ENCODE measurements around the gene VWA2. TPM values are rescaled to one million over a fixed set of nuclear protein-coding genes. Genes with fewer than 3 reads are reported as not detected.
A peak's percentile ranks its signal among the peaks of the same experiment; 100 is the strongest.

VWA2 gene, protein sequence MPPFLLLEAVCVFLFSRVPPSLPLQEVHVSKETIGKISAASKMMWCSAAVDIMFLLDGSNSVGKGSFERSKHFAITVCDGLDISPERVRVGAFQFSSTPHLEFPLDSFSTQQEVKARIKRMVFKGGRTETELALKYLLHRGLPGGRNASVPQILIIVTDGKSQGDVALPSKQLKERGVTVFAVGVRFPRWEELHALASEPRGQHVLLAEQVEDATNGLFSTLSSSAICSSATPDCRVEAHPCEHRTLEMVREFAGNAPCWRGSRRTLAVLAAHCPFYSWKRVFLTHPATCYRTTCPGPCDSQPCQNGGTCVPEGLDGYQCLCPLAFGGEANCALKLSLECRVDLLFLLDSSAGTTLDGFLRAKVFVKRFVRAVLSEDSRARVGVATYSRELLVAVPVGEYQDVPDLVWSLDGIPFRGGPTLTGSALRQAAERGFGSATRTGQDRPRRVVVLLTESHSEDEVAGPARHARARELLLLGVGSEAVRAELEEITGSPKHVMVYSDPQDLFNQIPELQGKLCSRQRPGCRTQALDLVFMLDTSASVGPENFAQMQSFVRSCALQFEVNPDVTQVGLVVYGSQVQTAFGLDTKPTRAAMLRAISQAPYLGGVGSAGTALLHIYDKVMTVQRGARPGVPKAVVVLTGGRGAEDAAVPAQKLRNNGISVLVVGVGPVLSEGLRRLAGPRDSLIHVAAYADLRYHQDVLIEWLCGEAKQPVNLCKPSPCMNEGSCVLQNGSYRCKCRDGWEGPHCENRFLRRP
- not detected for total RNA-seq
- not detected for polyA plus RNA-seq
- long read RNA-seq, donor 1: 0 reads
- long read RNA-seq, donor 2: 0 reads
- long read RNA-seq, donor 3, partial matches to known transcripts: 0 of 1 reads
- long read RNA-seq, donor 3, other reads (novel, unspliced or antisense): 1 of 1 reads
- long read RNA-seq, donor 4: 0 reads

DNA sequence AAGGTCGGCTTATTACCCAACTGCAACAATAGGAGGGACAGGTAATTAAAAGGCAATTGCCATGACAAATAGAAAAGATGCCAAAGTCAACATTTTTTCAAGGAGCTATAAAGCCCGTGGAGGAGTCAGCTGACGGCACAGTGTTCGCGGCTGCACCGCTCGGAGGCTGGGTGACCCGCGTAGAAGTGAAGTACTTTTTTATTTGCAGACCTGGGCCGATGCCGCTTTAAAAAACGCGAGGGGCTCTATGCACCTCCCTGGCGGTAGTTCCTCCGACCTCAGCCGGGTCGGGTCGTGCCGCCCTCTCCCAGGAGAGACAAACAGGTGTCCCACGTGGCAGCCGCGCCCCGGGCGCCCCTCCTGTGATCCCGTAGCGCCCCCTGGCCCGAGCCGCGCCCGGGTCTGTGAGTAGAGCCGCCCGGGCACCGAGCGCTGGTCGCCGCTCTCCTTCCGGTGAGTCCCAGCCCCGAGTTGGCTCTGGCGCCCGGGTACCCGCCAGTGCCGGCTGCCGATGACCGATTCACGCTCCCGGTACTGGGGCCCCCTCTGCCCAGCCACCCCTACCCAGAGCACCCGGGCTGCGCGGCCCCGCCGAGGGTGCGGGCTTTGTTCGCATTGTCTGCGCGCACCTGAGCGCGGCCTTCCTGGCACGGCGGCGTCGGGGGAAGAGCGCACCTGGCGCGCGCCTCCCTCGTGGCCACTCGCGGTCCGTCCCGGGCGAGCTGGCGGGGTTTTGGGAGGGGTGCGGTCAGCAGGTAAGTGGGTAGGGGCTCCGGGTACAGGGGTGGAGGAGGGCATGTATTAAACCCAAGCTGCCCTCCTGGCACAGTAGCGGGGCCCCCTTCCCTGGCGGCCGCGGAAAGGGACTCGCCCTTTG, at the start of gene VWA2:
VWA2 (plus strand) TSS at position 138 of the 877 bp plus-strand sequence. CDS start 9,460 bp downstream, outside the sequence.
- DNase-seq (peak; percentile 22 to 74 (median 64)), ATAC-seq (peak; percentile 58 to 62)
- intact Hi-C loops (cut with DNase I): no loop called here
- Histone ChIP-seq H3K4me3 (ENCODE audit: low read length) (peak within 1 kb of the TSS; percentile 48), H3K9me3 (ENCODE audit: control insufficient read depth, low read length) (no peaks in the 10 kb centered on the region), H3K27ac (ENCODE audit: low read length) (no peak within 1 kb of the TSS), H3K27me3 (ENCODE audit: control insufficient read depth, insufficient read depth) (no peaks in the 10 kb centered on the region), H3K4me1 (ENCODE audit: control insufficient read depth, insufficient read depth, low read length) (no peaks in the 10 kb centered on the region)
- WGBS: 6% methylated on average over 79 of the region's 79 CpGs

DNA sequence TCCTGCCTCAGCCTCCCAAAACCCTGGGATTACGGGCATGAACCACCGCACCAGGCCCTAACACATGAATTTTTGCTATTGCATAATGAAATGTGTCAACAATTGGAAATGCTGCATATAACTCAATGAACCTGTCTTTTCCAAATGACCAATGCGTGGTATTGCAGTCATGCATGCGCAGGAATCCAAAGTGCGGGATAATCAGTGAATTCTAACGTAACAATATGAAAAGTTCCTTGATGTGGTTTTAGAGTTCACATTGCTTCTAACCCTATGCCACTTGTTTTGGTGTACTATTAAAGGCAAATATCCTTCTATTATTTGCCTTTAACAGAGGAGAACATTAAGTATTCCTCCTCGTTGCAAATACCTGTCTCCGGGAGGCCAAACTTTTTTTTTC, 49.4 kb upstream of the VWA2 start:
- WGBS: 93% methylated on average over 8 of the region's 8 CpGs
- Histone ChIP-seq H3K9me3 (ENCODE audit: control insufficient read depth, low read length) (no peaks in the 10 kb centered on the region), H3K4me3 (ENCODE audit: low read length) (no peak overlapping the region), H3K27me3 (ENCODE audit: control insufficient read depth, insufficient read depth) (no peaks in the 10 kb centered on the region), H3K4me1 (ENCODE audit: control insufficient read depth, insufficient read depth, low read length) (no peaks in the 10 kb centered on the region), H3K27ac (ENCODE audit: low read length) (no peak overlapping the region)
- ATAC-seq: no peak
- DNase-seq: no peak
- intact Hi-C loops (cut with DNase I): no loop called here

DNA sequence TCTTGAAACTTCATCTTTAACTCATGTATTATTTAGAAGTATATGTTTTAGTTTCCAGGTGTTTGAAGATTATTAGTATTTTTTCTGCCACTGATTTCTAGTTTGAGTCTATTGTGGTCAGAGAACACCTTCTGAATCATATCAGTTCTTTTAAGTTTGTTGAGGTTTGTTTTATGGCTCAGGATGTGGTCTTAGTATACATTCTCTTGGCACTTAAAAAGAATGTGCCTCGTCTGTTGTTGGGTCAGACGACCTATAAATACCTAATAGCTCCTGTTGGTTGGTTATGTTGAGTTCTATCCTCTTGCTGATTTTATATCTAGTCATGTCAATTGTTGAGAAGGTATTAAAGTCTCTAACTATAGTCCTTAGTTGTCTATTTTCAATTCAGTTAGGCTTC, 44.0 kb upstream of the VWA2 start:
- Histone ChIP-seq H3K4me3 (ENCODE audit: low read length) (no peak overlapping the region), H3K9me3 (ENCODE audit: control insufficient read depth, low read length) (no peaks in the 10 kb centered on the region), H3K27me3 (ENCODE audit: control insufficient read depth, insufficient read depth) (no peaks in the 10 kb centered on the region), H3K27ac (ENCODE audit: low read length) (no peak overlapping the region), H3K4me1 (ENCODE audit: control insufficient read depth, insufficient read depth, low read length) (no peaks in the 10 kb centered on the region)
- ATAC-seq (no peak), DNase-seq (no peak)
- 83% methylated on average over 2 of the region's 2 CpGs for WGBS
- intact Hi-C loops (cut with DNase I): no loop called here

DNA sequence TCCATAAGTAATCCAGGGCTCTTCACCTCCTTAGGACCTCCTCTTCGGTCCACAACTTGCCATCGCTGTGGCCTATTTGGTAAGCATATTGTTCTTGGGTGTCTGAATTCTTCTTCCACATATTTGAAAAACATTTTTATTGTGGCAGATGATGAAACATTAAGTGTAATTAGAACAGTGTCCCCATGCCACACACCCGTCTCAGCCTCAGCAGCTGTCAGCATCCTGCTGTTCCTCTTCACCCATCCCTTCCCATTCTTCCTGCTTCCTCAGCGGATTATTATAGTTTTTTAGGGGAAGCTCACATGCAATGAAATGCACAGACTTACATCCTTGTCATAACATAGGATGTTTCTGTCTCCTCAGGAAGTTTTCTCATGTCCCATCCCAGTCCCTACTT, 39.8 kb upstream of the VWA2 start:
- Histone ChIP-seq H3K4me1 (ENCODE audit: control insufficient read depth, insufficient read depth, low read length) (no peaks in the 10 kb centered on the region), H3K9me3 (ENCODE audit: control insufficient read depth, low read length) (no peaks in the 10 kb centered on the region), H3K27me3 (ENCODE audit: control insufficient read depth, insufficient read depth) (no peaks in the 10 kb centered on the region), H3K27ac (ENCODE audit: low read length) (no peak overlapping the region), H3K4me3 (ENCODE audit: low read length) (no peak overlapping the region)
- DNase-seq (no peak), ATAC-seq (no peak)
- intact Hi-C loops (cut with DNase I): no loop called here
- 82% methylated on average over 4 of the region's 4 CpGs for WGBS

DNA sequence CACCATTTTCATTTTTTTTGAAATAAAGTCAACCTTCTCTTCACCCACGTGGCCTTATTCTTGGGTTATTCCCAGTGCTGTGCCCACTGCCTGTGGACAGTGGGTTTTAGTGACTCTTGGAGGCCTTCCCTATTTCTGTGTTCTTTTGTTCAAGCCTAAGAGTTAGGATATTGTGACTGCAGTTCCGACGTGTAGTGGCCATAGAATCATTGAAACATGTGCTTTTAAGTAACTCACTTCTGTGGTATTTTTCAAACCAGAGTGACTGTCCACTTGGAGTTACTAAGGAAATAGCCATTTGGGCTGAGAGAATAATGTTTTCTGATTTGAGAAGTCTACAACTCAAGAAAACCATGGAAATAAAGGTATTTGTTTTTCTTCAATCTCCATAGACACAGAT, 36.2 kb upstream of the VWA2 start:
- DNase-seq (no peak), ATAC-seq (no peak)
- 74% methylated on average over 3 of the region's 3 CpGs for WGBS
- Histone ChIP-seq H3K27ac (ENCODE audit: low read length) (no peak overlapping the region), H3K4me3 (ENCODE audit: low read length) (no peak overlapping the region), H3K9me3 (ENCODE audit: control insufficient read depth, low read length) (no peaks in the 10 kb centered on the region), H3K4me1 (ENCODE audit: control insufficient read depth, insufficient read depth, low read length) (no peaks in the 10 kb centered on the region), H3K27me3 (ENCODE audit: control insufficient read depth, insufficient read depth) (no peaks in the 10 kb centered on the region)
- intact Hi-C loops (cut with DNase I): no loop called here

DNA sequence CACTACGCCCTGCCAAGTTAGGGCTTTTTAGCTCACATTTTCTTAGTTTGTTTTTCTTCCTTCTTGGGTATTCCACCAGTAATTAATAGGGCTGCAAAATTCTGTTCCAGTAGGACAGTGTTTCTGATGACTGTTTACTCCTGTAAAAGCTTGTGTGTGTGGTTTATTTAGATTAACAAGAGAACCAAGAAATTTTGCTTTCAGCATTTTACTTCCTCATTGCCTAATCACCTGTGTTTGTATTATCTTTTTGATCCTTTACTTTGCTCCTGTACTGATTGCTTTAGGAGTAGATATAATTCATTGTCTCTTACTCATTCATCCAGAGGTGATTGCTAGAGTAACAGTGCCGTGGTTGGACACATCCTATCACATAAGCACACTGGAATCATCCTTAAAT, 32.2 kb upstream of the VWA2 start:
- 67% methylated on average over 2 of the region's 2 CpGs for WGBS
- DNase-seq: no peak
- no peaks in the 10 kb centered on the region for H3K4me1 ChIP-seq (ENCODE audit: control insufficient read depth, insufficient read depth, low read length)
- intact Hi-C loops (cut with DNase I): no loop called here
- H3K4me3 ChIP-seq (ENCODE audit: low read length): no peak overlapping the region
- ATAC-seq: no peak
- no peaks in the 10 kb centered on the region for H3K27me3 ChIP-seq (ENCODE audit: control insufficient read depth, insufficient read depth)
- H3K9me3 ChIP-seq (ENCODE audit: control insufficient read depth, low read length): no peaks in the 10 kb centered on the region
- no peak overlapping the region for H3K27ac ChIP-seq (ENCODE audit: low read length)

DNA sequence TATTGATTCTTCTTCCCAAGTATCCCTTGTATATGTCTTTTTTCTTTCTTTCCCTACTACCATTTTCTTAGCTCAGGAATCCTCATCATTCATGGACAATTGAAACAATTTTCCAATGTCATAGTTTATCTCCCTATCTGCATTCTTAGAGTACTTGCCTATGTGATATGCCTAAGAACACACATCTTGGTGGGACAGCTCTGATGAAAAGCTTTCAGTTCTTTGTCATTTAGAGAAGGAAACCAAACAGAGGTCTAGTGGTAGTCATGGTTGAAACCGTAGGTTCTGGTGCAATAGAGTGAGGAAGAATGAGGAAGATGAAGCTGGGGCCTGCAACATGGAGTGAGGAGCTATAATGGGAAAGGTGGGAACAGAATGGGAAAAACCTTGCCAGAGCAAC, 31.7 kb upstream of the VWA2 start:
- intact Hi-C loops (cut with DNase I): no loop called here
- H3K27ac ChIP-seq (ENCODE audit: low read length): no peak overlapping the region
- 74% methylated on average over 1 of the region's 1 CpG for WGBS
- ATAC-seq (no peak), DNase-seq (no peak)
- H3K4me1 ChIP-seq (ENCODE audit: control insufficient read depth, insufficient read depth, low read length): no peaks in the 10 kb centered on the region
- no peaks in the 10 kb centered on the region for H3K27me3 ChIP-seq (ENCODE audit: control insufficient read depth, insufficient read depth)
- H3K9me3 ChIP-seq (ENCODE audit: control insufficient read depth, low read length): no peaks in the 10 kb centered on the region
- no peak overlapping the region for H3K4me3 ChIP-seq (ENCODE audit: low read length)

DNA sequence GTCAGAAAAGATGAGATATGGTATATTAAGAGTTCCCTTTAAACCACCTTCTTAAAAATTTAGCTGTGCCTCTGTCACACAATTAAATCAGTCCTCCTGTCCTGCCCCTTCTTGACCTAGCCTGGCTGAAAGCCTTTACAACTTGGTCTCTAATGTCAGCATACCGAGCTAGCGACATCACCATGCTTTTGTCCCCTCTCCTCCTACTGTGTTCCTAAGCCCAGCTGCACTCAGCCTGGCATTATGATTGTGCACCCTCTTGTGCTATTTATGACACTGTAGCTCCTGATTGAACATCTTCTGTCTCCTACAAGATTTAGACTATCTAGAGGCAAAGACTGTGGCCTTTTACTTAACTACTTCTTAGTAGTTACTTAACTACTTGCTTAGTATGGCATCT, 30.7 kb upstream of the VWA2 start:
- Histone ChIP-seq H3K4me1 (ENCODE audit: control insufficient read depth, insufficient read depth, low read length) (no peaks in the 10 kb centered on the region), H3K27ac (ENCODE audit: low read length) (no peak overlapping the region), H3K9me3 (ENCODE audit: control insufficient read depth, low read length) (no peaks in the 10 kb centered on the region), H3K27me3 (ENCODE audit: control insufficient read depth, insufficient read depth) (no peaks in the 10 kb centered on the region), H3K4me3 (ENCODE audit: low read length) (no peak overlapping the region)
- WGBS: 90% methylated on average over 2 of the region's 2 CpGs
- intact Hi-C loops (cut with DNase I): no loop called here
- DNase-seq: no peak
- ATAC-seq: no peak

DNA sequence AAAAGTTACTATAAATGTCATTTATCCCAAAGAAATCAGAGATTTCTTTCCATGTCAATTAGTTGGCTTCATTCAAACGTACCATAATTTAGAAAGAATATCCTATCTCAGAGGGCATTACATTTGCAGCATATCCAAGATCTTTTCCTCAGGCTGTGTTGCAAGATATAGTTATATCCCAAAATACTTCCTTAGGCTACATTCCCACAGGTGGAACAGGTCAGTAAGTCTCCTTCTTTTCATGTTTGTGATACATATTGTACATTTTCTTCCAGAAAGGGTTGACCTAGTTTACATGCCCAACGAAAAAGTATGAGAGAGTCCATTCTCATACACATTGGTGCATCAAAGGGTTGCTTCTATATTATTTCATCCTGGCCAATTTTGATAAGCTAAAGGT, 26.9 kb upstream of the VWA2 start:
- DNase-seq (no peak), ATAC-seq (no peak)
- intact Hi-C loops (cut with DNase I): no loop called here
- Histone ChIP-seq H3K27ac (ENCODE audit: low read length) (no peak overlapping the region), H3K4me1 (ENCODE audit: control insufficient read depth, insufficient read depth, low read length) (no peaks in the 10 kb centered on the region), H3K9me3 (ENCODE audit: control insufficient read depth, low read length) (no peaks in the 10 kb centered on the region), H3K4me3 (ENCODE audit: low read length) (no peak overlapping the region), H3K27me3 (ENCODE audit: control insufficient read depth, insufficient read depth) (no peaks in the 10 kb centered on the region)
- 87% methylated on average over 2 of the region's 2 CpGs for WGBS

DNA sequence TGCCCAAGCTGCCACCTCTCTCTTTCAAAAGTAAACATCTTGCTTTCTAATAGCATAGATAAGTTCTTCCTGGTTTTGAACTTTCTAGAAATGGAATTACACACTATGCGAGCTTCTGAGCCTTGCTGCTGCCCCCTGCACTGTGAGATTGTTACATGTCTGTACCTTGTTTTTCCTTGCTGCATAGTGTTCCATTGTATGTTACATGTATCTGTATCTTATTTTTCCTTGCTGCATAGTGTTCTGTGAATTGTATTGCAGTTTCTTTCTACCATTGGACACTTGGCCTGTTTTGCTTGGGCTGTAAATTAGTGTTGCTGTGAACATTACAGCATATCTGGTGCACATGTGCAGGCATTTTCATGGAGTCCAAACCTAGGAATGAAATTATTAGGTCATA, 24.0 kb upstream of the VWA2 start:
- DNase-seq (no peak), ATAC-seq (no peak)
- intact Hi-C loops (cut with DNase I): no loop called here
- Histone ChIP-seq H3K27me3 (ENCODE audit: control insufficient read depth, insufficient read depth) (no peaks in the 10 kb centered on the region), H3K4me3 (ENCODE audit: low read length) (no peak overlapping the region), H3K27ac (ENCODE audit: low read length) (no peak overlapping the region), H3K4me1 (ENCODE audit: control insufficient read depth, insufficient read depth, low read length) (no peaks in the 10 kb centered on the region), H3K9me3 (ENCODE audit: control insufficient read depth, low read length) (no peaks in the 10 kb centered on the region)
- 87% methylated on average over 1 of the region's 1 CpG for WGBS

Measured in right cardiac atrium (tissue), 5 donors.